ENCODE results near the gene LTO1. TPM values are rescaled to one million over a fixed set of nuclear protein-coding genes. Genes with fewer than 3 reads are reported as not detected.

LTO1 gene
- total and polyA plus RNA-seq, 2 experiments from 2014 or later: 20.1 to 23.3 TPM

DNA sequence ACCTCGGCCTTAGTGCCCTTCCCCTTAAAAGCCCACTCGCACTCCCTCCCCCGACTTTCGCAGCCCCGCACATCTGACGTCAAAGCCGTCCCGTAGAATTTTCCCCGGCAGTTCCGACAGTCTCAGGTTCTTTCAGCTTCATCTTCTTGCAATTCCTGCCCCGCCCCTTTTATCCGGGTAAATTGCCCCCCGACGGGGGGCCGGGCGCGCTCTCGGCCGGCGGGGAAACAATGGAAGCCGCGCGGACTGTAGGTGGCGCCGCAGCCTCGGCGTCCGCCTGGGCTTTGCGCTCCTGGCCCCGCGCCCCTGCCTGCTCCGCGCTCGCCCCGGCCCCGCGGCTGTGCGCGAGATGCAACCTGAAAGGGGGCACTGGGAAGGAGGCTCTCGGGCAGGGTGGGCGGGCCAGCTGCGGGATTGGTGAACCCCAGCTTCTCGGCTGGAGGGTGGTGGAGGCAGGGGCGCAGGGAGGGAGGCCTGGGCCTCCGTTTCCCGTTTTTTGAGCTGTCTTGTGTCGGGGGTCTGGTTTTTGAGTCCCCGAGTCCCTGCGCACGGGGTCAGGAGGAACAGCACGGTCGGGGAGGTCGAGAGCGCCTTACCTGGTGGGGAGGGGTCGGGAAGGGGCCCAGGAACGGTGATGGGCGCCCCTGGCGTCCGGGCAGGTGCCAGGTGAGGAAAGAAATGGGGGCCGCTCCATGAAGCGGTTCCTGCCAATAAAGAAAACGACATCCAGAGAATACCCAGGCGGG, 29.5 kb upstream of the LTO1 start:
- TF ChIP-seq STAT1 (IDR thresholded peaks at IDR 0.05; ENCODE audit: unreplicated experiment) (no peak), NANOG (IDR thresholded peaks at IDR 0.05; ENCODE audit: borderline replicate concordance) (peak; percentile 29; the same call in 1 of the 2 replicates), CTCF (conservative IDR thresholded peaks at IDR 0.05; ENCODE audit: low read depth in 2 of 2) (peak; percentile 42 to 76), CREB1 (CRISPR knock-in tag; IDR thresholded peaks at IDR 0.05; ENCODE audit: low read depth) (peak; percentile 79), EZH2phosphoT487 (IDR thresholded peaks at IDR 0.05; ENCODE audit: unreplicated experiment) (no peak), POLR2AphosphoS5 (IDR thresholded peaks at IDR 0.05; ENCODE audit: low read depth) (peak; percentile 16; the same call in 1 of the 2 replicates), ZNF331 (CRISPR knock-in tag; IDR thresholded peaks at IDR 0.05; ENCODE audit: low read depth) (no peak)
- TF ChIP-seq, protein P1, sequence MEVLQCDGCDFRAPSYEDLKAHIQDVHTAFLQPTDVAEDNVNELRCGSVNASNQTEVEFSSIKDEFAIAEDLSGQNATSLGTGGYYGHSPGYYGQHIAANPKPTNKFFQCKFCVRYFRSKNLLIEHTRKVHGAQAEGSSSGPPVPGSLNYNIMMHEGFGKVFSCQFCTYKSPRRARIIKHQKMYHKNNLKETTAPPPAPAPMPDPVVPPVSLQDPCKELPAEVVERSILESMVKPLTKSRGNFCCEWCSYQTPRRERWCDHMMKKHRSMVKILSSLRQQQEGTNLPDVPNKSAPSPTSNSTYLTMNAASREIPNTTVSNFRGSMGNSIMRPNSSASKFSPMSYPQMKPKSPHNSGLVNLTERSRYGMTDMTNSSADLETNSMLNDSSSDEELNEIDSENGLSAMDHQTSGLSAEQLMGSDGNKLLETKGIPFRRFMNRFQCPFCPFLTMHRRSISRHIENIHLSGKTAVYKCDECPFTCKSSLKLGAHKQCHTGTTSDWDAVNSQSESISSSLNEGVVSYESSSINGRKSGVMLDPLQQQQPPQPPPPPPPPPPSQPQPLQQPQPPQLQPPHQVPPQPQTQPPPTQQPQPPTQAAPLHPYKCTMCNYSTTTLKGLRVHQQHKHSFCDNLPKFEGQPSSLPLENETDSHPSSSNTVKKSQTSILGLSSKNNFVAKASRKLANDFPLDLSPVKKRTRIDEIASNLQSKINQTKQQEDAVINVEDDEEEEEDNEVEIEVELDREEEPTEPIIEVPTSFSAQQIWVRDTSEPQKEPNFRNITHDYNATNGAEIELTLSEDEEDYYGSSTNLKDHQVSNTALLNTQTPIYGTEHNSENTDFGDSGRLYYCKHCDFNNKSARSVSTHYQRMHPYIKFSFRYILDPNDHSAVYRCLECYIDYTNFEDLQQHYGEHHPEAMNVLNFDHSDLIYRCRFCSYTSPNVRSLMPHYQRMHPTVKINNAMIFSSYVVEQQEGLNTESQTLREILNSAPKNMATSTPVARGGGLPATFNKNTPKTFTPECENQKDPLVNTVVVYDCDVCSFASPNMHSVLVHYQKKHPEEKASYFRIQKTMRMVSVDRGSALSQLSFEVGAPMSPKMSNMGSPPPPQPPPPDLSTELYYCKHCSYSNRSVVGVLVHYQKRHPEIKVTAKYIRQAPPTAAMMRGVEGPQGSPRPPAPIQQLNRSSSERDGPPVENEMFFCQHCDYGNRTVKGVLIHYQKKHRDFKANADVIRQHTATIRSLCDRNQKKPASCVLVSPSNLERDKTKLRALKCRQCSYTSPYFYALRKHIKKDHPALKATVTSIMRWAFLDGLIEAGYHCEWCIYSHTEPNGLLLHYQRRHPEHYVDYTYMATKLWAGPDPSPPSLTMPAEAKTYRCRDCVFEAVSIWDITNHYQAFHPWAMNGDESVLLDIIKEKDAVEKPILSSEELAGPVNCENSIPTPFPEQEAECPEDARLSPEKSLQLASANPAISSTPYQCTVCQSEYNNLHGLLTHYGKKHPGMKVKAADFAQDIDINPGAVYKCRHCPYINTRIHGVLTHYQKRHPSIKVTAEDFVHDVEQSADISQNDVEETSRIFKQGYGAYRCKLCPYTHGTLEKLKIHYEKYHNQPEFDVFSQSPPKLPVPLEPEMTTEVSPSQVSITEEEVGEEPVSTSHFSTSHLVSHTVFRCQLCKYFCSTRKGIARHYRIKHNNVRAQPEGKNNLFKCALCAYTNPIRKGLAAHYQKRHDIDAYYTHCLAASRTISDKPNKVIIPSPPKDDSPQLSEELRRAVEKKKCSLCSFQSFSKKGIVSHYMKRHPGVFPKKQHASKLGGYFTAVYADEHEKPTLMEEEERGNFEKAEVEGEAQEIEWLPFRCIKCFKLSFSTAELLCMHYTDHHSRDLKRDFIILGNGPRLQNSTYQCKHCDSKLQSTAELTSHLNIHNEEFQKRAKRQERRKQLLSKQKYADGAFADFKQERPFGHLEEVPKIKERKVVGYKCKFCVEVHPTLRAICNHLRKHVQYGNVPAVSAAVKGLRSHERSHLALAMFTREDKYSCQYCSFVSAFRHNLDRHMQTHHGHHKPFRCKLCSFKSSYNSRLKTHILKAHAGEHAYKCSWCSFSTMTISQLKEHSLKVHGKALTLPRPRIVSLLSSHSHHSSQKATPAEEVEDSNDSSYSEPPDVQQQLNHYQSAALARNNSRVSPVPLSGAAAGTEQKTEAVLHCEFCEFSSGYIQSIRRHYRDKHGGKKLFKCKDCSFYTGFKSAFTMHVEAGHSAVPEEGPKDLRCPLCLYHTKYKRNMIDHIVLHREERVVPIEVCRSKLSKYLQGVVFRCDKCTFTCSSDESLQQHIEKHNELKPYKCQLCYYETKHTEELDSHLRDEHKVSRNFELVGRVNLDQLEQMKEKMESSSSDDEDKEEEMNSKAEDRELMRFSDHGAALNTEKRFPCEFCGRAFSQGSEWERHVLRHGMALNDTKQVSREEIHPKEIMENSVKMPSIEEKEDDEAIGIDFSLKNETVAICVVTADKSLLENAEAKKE (CRISPR knock-in tag; IDR thresholded peaks at IDR 0.05): no peak
- Histone ChIP-seq H3K4me1 (ENCODE audit: insufficient read depth) (peaks cover 63% of the 10 kb centered on the region), H3K4me2 (peak overlapping the region; percentile 86), H2AFZ (no peak overlapping the region), H4K20me1 (replicated peaks; ENCODE audit: insufficient read depth) (no peaks in the 10 kb centered on the region), H3K36me3 (ENCODE audit: insufficient read depth) (peaks cover 3% of the 10 kb centered on the region; the same call in 1 of the 2 replicates), H3K9me2 (ENCODE audit: insufficient read depth) (no peaks in the 10 kb centered on the region), H3K27ac (ENCODE audit: low read depth) (peak overlapping the region; percentile 93), H3K79me2 (replicated peaks; ENCODE audit: insufficient read depth) (peaks cover 17% of the 10 kb centered on the region), H3K27me3 (ENCODE audit: insufficient read depth) (peaks cover 21% of the 10 kb centered on the region), H3F3A (replicated peaks; ENCODE audit: low read depth) (peaks cover 18% of the 10 kb centered on the region), H3K4me3 (peak overlapping the region; percentile 85)
- Mint-ChIP-seq H3K4me1 (peaks cover 47% of the 10 kb centered on the region), H3K36me3 (ENCODE audit: low read depth) (peaks cover 8% of the 10 kb centered on the region; the same call in 2 of the 3 replicates), H3K27me3 (ENCODE audit: insufficient read depth, low read depth, poor library complexity) (peaks cover 32% of the 10 kb centered on the region), H3K9me3 (no peaks in the 10 kb centered on the region), H3K27ac (peak overlapping the region; percentile 40; the same call in 1 of the 2 replicates), H3K4me3 (peak overlapping the region; percentile 84)
- DNase-seq (ENCODE audit: low spot score) (peak; percentile 98), ATAC-seq (peak; percentile 51)

Data from GM23338 (cell line).